Muscle of leg (tissue), 11 donors: ENCODE measurements around the gene GMEB2. TPM values are rescaled to one million over a fixed set of nuclear protein-coding genes. Genes with fewer than 3 reads are reported as not detected.
"Not testable (repeated sequence)": the region's sequence is repeated elsewhere in the genome, so short reads cannot be mapped to it uniquely, and the experiment has no call there.

Experiments
- DNase-seq: peaks from one replicate; pipeline ENCODE4 v3.0.0; 2013
- H3K27ac ChIP-seq: one replicate; pipeline ENCODE4 v1.5.1; 2013; ENCODE audit warnings: mild to moderate bottlenecking, low read length, control low read depth
- H3K27me3 ChIP-seq: one replicate; pipeline ENCODE4 v1.6.1; 2013; ENCODE audit warnings: low read length; ENCODE audit not compliant: control insufficient read depth, insufficient read depth
- H3K36me3 ChIP-seq: one replicate; pipeline ENCODE4 v1.6.1; 2013; ENCODE audit warnings: low read length; ENCODE audit not compliant: control insufficient read depth, insufficient read depth
- H3K4me1 ChIP-seq: one replicate; pipeline ENCODE4 v1.6.1; 2013; ENCODE audit warnings: low read length; ENCODE audit not compliant: control insufficient read depth, insufficient read depth
- H3K4me3 ChIP-seq: one replicate; pipeline ENCODE4 v1.5.1; 2013; ENCODE audit warnings: low read length, control low read depth
- H3K9me3 ChIP-seq: replicated peaks from 2 replicates; pipeline ENCODE4 v1.6.1; 2013; ENCODE audit warnings: low read depth, low read length; ENCODE audit not compliant: control insufficient read depth
- WGBS: methylation state at CpG from one replicate; pipeline ENCODE4 v1.1.5; 2013; ENCODE audit warnings: missing lambda C conversion rate; ENCODE audit not compliant: insufficient coverage; 5-methylcytosine and 5-hydroxymethylcytosine counted together
- polyA plus RNA-seq, 8 donors: library from polyadenylated mRNA; unstranded; fragments of 120-200 nt; gene quantifications; one replicate each; pipeline versions ENCODE4 v1.2.1 to v1.2.3, GENCODE V29; 2013; ENCODE audit warnings: inconsistent platforms in 1 of 8, low replicate concordance in 1 of 8; ENCODE audit not compliant: insufficient read length in 8 of 8, insufficient read depth in 1 of 8
- total RNA-seq: library from RNA; stranded (reverse); fragments of 120-200 nt; gene quantifications from one replicate; pipeline ENCODE4 v1.2.4, GENCODE V29; 2013

The GMEB2 gene
- total and polyA plus RNA-seq, 9 donors = 5.9 to 9.5 (median 7.8) TPM

GRCh38 chr20:63617092-63617875, 9.6 kb downstream of the GMEB2 start:
- H3K9me3 ChIP-seq = peaks cover 2% of the 10 kb centered on the region
- H3K36me3 ChIP-seq = peaks cover 43% of the 10 kb centered on the region
- H3K4me1 ChIP-seq = no peaks in the 10 kb centered on the region
- DNase-seq = no peak
- H3K27ac ChIP-seq = no peak overlapping the region
- H3K4me3 ChIP-seq = no peak overlapping the region
- H3K27me3 ChIP-seq = no peaks in the 10 kb centered on the region
- 93% methylated on average over 38 of the region's 41 CpGs for WGBS

DNA sequence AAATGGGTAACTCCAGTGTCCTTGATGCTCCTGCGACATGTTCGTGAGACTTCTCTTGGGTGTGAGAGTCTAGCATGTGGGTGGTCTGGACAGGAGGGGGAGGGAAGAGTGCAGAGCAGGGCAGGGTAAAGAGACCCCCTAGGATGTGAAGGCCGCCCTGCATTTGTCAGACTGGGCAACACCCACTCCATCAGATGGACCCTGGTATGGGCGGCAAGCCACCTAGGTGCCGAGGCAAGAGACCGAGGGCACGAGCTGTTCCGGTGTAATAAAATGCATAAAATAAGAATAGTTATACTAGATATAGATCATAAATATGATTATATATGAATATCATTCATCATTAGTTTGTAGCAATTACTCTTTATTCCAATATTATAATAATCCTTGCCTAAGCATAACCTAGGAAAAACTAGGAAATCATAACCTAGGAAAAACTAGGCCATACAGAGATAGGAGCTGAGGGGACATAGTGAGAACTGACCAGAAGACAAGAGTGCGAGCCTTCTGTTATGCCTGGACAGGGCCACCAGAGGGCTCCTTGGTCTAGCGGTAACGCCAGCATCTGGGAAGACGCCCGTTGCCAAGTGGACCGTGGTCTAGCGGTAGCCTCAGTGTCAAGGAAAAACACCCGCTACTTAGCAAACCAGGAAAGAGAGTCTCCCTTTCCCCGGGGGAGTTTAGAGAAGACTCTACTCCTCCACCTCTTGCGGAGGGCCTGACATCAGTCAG, 12.9 kb downstream of the GMEB2 start:
- H3K4me3 ChIP-seq, DNase-seq, H3K27ac ChIP-seq, H3K27me3 ChIP-seq, H3K4me1 ChIP-seq, H3K9me3 ChIP-seq: not testable (repeated sequence)
- peaks cover 36% of the 10 kb centered on the region for H3K36me3 ChIP-seq
- WGBS = 100% methylated on average over 2 of the region's 18 CpGs

GRCh38 chr20:63612276-63612931, 14.5 kb downstream of the GMEB2 start:
- whole genome bisulfite sequencing = 78% methylated on average over 14 of the region's 20 CpGs
- H3K4me3 ChIP-seq = no peak overlapping the region
- H3K9me3 ChIP-seq = peaks cover 2% of the 10 kb centered on the region
- no peaks in the 10 kb centered on the region for H3K27me3 ChIP-seq
- DNase-seq = no peak
- H3K36me3 ChIP-seq = peaks cover 21% of the 10 kb centered on the region
- H3K27ac ChIP-seq = no peak overlapping the region
- H3K4me1 ChIP-seq = no peaks in the 10 kb centered on the region

DNA sequence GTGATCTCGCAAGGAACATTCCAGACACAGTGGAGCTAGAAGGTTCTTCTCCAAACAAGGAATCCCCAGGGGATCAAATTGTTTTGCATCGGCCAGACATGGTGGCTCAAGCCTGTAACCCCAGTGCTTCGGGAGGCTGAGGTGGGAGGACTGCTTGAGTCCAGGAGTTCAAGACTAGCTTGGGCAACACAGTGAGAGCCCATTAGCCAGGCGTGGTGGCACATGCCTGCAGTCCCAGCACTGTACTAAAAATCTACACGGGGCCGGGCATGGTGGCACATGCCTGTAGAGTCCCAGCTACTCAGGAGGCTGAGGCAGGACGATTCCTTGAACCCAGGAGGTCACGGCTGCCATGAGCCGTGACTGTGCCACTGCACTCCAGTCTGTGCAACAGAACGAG, 15.3 kb downstream of the GMEB2 start:
- Histone ChIP-seq H3K4me1 (no peaks in the 10 kb centered on the region), H3K4me3 (no peak overlapping the region), H3K27ac (no peak overlapping the region), H3K27me3 (no peaks in the 10 kb centered on the region), H3K36me3 (peaks cover 15% of the 10 kb centered on the region), H3K9me3 (peaks cover 2% of the 10 kb centered on the region)
- no peak for DNase-seq
- 86% methylated on average over 9 of the region's 10 CpGs for WGBS

GRCh38 chr20:63610581-63611435, 16.1 kb downstream of the GMEB2 start:
- Histone ChIP-seq H3K36me3 (peaks cover 11% of the 10 kb centered on the region), H3K27ac (no peak overlapping the region), H3K27me3 (no peaks in the 10 kb centered on the region), H3K9me3 (peaks cover 2% of the 10 kb centered on the region), H3K4me1 (no peaks in the 10 kb centered on the region), H3K4me3 (no peak overlapping the region)
- no peak for DNase-seq
- 88% methylated on average over 14 of the region's 17 CpGs for WGBS

GRCh38 chr20:63606686-63607085, 20.2 kb downstream of the GMEB2 start:
- Histone ChIP-seq H3K9me3 (no peaks in the 10 kb centered on the region), H3K4me3 (no peak overlapping the region), H3K36me3 (peaks cover 20% of the 10 kb centered on the region), H3K4me1 (no peaks in the 10 kb centered on the region), H3K27me3 (no peaks in the 10 kb centered on the region), H3K27ac (no peak overlapping the region)
- WGBS = 98% methylated on average over 8 of the region's 9 CpGs
- no peak for DNase-seq

DNA sequence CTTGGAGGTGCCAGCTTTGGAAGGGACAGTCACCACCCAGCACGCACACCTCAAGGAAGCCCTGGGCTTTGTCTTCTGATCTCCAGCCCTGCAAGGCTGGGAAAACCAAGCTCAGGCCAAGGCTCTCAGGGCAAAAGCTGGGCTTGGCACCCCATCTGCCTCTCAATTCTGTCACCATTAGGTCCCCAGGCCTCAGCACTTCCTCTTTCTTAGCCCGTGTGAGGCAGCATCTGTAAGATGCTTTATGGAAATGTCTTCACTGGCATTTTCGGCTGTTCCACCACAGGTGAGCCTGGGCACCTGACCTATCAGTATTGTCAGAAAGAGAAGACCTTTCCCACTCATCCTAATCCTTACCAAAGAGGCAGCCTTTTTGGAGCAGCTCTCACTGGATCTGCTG, 24.6 kb downstream of the GMEB2 start:
- WGBS = 89% methylated on average over 3 of the region's 3 CpGs
- Histone ChIP-seq H3K27ac (no peak overlapping the region), H3K9me3 (no peaks in the 10 kb centered on the region), H3K4me3 (no peak overlapping the region), H3K36me3 (peaks cover 50% of the 10 kb centered on the region), H3K4me1 (no peaks in the 10 kb centered on the region), H3K27me3 (no peaks in the 10 kb centered on the region)
- DNase-seq = no peak

- not testable (repeated sequence) for H3K27me3 ChIP-seq, DNase-seq, H3K4me1 ChIP-seq, H3K4me3 ChIP-seq, H3K9me3 ChIP-seq, H3K27ac ChIP-seq
- 90% methylated on average over 6 of the region's 8 CpGs for WGBS
- H3K36me3 ChIP-seq = peaks cover 53% of the 10 kb centered on the region
Measured at GRCh38 chr20:63601679-63602078, 25.2 kb downstream of the GMEB2 start.

- H3K4me1 ChIP-seq = no peaks in the 10 kb centered on the region
- peaks cover 67% of the 10 kb centered on the region for H3K36me3 ChIP-seq
- H3K27me3 ChIP-seq = no peaks in the 10 kb centered on the region
- no peaks in the 10 kb centered on the region for H3K9me3 ChIP-seq
- no peak overlapping the region for H3K4me3 ChIP-seq
- no peak for DNase-seq
- WGBS = 87% methylated on average over 26 of the region's 27 CpGs
- H3K27ac ChIP-seq = no peak overlapping the region
Measured at GRCh38 chr20:63599396-63600050, 27.4 kb downstream of the GMEB2 start.
